Stimulated activated CD8-positive, alpha-beta memory T cell treated with anti-CD3 and anti-CD28 coated beads, Interleukin-2, amount 100 ng/mL, for 48 hours (primary cell): ENCODE data around the gene RGL1.

ENCODE experiments used
- DNase-seq, 2 donors: peaks; one replicate each; pipeline ENCODE4 v3.0.0-alpha.2; 2020; ENCODE audit warnings: low read depth in 2 of 2

RGL1 gene

DNA sequence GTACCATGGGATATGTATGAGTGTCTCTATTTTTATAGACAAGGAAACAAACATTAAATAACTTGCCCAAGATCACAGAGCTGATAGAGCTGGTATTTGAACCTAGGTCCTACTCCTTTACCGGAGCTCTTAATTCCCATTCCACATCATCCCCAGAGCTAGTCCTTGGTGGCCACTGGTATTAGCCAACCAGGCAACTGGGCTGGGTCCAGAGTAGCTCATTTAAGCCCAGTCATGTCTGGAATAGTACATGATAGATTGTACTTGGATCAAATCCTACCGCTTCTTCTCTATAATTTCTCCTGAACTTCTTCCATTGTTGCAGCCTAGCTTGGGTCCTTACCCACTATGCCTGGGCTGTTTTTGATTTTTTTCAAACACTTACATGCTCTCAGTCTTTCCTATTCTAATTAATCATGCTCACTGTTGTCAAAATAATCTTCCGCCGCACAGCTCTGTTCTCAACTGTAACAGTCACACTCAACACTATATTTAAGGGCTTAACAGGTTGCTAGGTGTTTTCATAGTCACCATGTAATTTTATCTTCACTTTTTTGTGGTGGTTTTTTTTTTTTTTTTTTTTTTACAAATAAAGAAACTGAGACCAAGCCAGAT, 152.4 kb downstream of the RGL1 start:
- no peak for DNase-seq

DNA sequence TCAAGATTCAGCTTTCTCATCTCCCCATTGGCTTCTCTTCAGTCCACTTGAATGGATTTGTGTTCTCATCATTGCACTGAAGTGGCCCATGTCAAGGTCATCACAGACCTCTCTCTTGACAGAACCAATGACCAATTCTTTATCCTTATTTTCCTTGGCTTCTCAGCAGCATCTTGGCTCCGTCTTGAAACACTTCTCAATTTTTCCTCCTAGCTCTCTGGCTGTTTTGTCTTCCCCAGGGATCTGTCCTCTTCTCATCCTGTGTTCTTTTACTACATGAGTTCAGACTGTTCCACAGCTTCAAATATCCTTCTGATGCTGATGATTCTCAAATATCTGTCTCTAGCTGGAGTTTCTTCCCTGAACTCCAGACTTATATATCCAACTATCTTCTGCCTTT, 154.0 kb downstream of the RGL1 start:
- DNase-seq: no peak

DNA sequence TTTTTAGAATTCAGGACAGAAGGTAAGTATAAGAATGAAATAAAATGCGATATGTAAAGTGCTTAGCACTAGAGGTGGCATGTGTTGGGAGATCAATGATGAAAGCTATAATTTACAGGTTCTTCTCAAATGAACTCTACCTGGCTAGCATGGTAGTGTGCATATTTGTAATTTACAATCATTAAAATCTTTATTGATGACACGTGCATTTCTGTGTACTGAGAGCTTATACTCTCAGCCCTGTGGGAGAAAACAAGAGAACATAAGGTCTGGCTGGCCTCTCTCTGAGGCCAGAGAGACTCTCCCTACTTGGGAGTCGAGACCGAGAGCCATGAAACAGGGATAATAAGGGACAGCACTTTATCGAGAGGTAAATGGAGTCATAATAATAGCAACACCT, 156.2 kb downstream of the RGL1 start:
- DNase-seq: no peak

DNA sequence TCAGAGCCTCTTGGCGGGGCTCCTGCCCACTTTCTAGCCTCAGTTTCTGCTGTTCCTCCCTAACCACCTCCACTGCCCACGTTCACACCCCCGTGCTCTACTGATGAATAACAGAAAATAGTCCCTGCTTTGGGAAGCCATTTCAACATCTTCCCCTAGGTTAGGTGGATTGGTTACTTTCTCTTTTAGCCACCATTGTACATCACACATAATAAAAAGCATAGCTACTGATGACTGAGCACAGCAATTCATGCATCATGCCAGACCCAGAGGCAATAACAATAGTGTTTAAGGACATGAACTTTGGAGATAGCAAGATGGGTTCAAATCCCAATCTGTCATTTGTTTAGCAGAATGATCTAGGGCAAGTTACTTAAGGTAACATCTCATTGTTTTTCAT, 158.0 kb downstream of the RGL1 start:
- DNase-seq: no peak

DNA sequence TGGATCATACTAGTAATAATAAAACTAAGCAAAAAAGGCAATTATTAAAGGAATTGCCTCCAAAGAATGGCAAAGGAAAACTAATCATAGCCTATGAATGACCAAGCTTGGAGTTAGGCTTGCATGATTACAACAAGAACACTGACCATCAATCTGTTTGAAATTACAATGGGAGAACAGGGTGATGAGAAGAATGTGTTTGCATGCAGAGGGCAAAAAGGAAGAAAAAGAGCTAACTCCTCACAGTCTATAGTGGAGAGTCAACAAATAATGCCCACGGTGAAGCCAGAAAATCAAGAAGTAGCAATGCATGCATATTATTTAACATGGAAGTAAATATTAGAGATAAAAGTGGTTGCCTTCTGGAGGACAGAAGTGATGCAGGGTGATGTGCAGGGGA, 160.8 kb downstream of the RGL1 start:
- DNase-seq: no peak

DNA sequence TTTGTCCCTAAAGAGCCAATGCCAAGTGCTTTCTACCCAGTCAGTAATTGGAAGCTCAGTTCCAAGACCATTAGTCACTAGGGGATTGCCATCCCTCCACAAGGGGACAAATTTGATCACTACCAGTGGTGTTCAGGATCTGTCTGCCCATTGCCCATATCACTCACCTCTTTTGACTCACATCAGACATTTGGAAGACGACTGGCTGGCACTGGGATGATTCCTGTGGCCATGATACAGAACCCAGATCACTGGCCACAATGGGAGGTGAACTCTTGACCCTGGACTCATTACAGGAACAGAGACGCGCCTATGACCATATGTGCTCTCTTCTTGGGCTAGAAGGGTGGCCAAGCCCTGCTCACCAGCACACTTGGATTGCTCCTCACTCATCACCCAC, 161.6 kb downstream of the RGL1 start:
- no peak for DNase-seq

DNA sequence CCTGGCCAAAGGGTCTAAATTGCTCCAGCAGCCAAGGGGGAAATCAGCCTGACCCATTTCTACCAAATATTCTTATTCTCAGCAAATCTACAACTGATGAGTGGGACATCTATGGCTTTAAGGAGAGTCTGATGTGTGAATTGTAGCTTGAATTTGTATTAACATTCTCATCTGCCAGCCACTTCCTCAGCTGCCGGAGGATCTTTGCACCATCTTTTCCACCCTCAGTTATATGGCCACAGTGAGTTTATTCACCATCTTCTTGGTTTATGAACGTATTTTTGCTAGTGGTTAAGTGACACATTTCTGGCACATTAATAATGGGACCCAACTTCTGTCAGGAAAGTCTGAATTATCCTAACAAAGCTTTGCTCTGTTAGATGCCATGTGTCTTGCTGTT, 163.0 kb downstream of the RGL1 start:
- no peak for DNase-seq

DNA sequence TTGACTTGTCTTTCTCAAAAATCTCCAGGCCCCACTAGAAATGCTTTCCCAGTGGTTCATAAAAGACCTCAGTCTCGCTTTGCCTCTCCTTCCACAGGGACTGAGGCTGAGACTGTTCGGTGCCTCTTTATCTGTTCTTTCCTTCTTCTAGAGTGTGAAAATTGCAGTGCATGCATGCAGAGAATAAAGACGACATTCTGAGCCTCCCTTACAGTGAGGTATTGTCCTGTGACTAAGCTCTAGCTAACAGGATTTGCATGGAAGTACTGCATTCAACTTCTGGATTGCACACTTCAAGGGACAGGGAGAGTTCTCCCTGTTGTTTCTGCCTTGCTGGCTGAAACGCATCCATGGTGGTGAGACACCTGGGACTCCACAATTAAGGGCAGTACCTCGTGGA, 163.5 kb downstream of the RGL1 start:
- no peak for DNase-seq

DNA sequence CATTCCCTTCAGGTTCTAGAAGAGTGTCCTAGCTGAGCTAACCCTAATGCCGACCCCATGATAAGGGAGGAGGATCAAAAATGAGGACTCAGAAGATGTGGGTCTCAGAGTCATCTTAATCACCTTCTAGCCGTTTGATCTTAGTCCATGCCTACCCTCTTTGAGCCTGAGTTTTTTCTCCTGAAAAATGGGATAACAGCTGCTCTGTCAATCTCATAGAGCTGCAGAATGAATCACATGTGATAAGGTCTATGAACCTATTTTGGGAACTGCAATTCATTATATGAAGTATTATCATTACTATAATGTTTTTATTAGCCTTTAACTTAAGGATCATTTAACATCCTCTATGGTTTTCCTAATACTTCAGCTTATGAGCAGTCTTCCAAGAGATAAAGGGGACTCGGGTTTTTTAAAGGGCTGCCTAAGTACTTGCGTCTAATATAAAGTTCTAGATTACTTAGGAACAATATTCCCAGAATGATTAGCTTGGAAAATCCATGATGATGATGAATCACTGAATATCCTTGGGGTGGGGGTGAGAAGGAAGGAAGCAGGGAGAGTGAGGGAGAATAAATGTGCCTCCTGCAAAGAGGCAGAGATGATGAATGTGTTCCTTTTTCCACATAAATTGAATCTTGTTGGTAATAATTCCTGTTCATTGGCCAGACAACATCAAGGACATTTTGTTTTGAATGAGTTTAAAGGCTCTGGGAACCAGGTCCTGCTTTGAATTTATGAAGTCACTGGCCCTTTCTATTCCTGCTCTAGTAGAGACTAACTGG, 165.8 kb downstream of the RGL1 start:
- no peak for DNase-seq

DNA sequence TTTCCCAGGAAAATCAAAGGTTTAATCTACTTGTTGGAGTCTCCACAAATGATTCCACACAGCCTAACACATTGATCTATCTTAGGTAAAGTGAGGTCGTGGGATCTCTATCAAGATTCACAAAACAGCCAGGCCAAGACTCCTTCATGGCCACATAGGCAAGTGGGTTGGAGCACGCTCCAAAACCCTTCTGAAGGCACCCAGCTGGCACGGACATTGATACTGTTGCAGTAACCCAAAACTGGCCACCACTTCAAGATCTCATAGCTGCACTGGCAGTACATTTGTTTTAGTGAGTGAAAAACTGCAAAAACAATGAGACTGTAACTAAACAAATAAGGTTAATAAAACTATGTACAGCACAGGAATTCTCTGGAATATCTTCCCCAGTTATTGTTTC, 170.7 kb downstream of the RGL1 start:
- no peak for DNase-seq

DNA sequence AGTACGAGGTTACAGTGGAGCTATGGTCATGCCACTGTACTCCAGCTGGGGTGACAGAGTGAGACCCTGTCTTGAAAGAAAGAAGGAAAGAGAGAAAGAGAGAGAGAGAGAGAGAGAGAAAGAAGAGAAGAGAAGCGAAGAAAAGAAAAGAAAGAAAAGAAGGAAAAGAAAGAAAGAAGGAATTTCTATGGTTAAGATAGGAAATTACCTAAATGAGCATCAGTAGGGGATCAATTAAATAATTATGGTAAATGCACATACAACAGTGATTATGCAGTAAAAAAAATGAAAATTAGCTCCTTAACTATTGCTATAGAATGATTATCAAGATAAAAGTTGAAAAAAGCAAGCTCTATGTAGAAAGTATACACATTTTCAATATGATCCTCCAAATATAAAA, 172.8 kb downstream of the RGL1 start:
- no peak for DNase-seq
